HCT116 (cell line): Measurements from ENCODE around the gene RBPJ. TPM values are rescaled to one million over a fixed set of nuclear protein-coding genes. Genes with fewer than 3 reads are reported as not detected.

Experiments used
- ATAC-seq: fragments of 200-7000 bp; cut with Tn5 transposase; 2 replicates; pipeline ENCODE4 v1.9.1; 2020; ENCODE audit warnings: mild to moderate bottlenecking, moderate library complexity
- BruUV-seq: library from RNA; stranded (reverse); fragments of 400-500 nt; replicated peaks from 2 replicates; lab custom pipeline; 2021; lab: Mats Ljungman, UMichigan
- CTCF ChIA-PET: fragments of 300-600 bp; sonication (Branson Sonifier 250); formaldehyde crosslinking; loops from one replicate; lab custom pipeline; 2021; ENCODE audit warnings: antibody characterized with exemption; lab: Charles Lee
- POLR2A ChIA-PET: fragments of 300-600, 350-600 bp; sonication (Branson Sonifier 250); formaldehyde crosslinking; loops from one replicate; lab custom pipeline; 2021; ENCODE audit warnings: antibody characterized with exemption; lab: Charles Lee
- RAD21 ChIA-PET, 2 experiments: fragments of 300-600 bp; sonication (Branson Sonifier 250); formaldehyde crosslinking; loops; one replicate each; lab custom pipeline; 2023; ENCODE audit warnings: low total read pairs in 2 of 2; ENCODE audit not compliant: uncharacterized antibody in 2 of 2, unreplicated experiment in 2 of 2, low non-redundant PET in 1 of 2; lab: Charles Lee
- DNase-seq: peaks from one replicate; pipeline ENCODE4 v3.0.0-alpha.2; 2010; ENCODE audit warnings: low read depth, low spot score
- H2AFZ ChIP-seq: fragments of 200-600 bp; shearing (Covaris generic), sonication (generic); 2 replicates; pipeline ENCODE4 v1.6.1; 2017; ENCODE audit warnings: low read depth, mixed run types, mixed read lengths, antibody characterized with exemption, low read length; ENCODE audit not compliant: poor library complexity, severe bottlenecking
- H3K27ac ChIP-seq: 2 replicates; pipeline ENCODE4 v1.5.1; 2012; ENCODE audit warnings: low read depth, low read length
- H3K27me3 ChIP-seq: fragments of 200-600 bp; sonication (generic); 2 replicates; pipeline ENCODE4 v1.6.1; 2016; ENCODE audit warnings: mixed run types, low read length, mixed read lengths; ENCODE audit not compliant: insufficient read depth
- H3K36me3 ChIP-seq, 2 experiments: fragments of 200-500 bp in 1 of 2; fragments of 200-600 bp in 1 of 2; sonication (Bioruptor generic) in 1 of 2; sonication (generic) in 1 of 2; 2 replicates each; pipeline versions ENCODE4 v1.5.1 to v1.6.1; 2014 to 2016; ENCODE audit warnings: low read length in 2 of 2, inconsistent platforms in 1 of 2, mixed read lengths in 1 of 2, mixed run types in 1 of 2; ENCODE audit not compliant: insufficient read depth in 2 of 2, control insufficient read depth in 1 of 2
- H3K4me1 ChIP-seq, 2 experiments: fragments of 200-600 bp in 1 of 2; sonication (generic) in 1 of 2; 2 replicates each; pipeline versions ENCODE4 v1.5.1 to v1.6.1; 2012 to 2017; ENCODE audit warnings: low read length in 2 of 2, inconsistent platforms in 1 of 2, mild to moderate bottlenecking in 1 of 2, mixed read lengths in 1 of 2, mixed run types in 1 of 2, moderate library complexity in 1 of 2; ENCODE audit not compliant: insufficient read depth in 2 of 2, control insufficient read depth in 1 of 2
- H3K4me2 ChIP-seq: fragments of 200-600 bp; sonication (generic); 2 replicates; pipeline ENCODE4 v1.6.1; 2017; ENCODE audit warnings: mixed run types, low read length, mixed read lengths
- H3K4me3 ChIP-seq, 2 experiments: fragments of 200-600 bp in 1 of 2; sonication (generic) in 1 of 2; replicated peaks in 1 of 2; 2 replicates each; pipeline ENCODE4 v1.5.1; 2011 to 2016; ENCODE audit warnings: low read length in 2 of 2, control low read depth in 1 of 2, low read depth in 1 of 2, mild to moderate bottlenecking in 1 of 2, mixed read lengths in 1 of 2, mixed run types in 1 of 2
- H3K79me2 ChIP-seq: fragments of 200-600 bp; sonication (generic); 2 replicates; pipeline ENCODE4 v1.6.1; 2017; ENCODE audit warnings: mild to moderate bottlenecking, mixed run types, low read length, moderate library complexity, mixed read lengths; ENCODE audit not compliant: insufficient read depth
- H3K9ac ChIP-seq: fragments of 200-600 bp; sonication (generic); 2 replicates; pipeline ENCODE4 v1.6.1; 2016; ENCODE audit warnings: low read length, mixed read lengths
- H3K9me2 ChIP-seq: fragments of 200-600 bp; sonication (generic), shearing (Covaris generic); 2 replicates; pipeline ENCODE4 v1.6.1; 2017; ENCODE audit warnings: mixed run types, mild to moderate bottlenecking, moderate library complexity; ENCODE audit not compliant: insufficient read depth
- H3K9me3 ChIP-seq, 2 experiments: fragments of 200-500 bp in 1 of 2; fragments of 200-600 bp in 1 of 2; sonication (Bioruptor generic) in 1 of 2; sonication (generic) in 1 of 2; 2 replicates each; pipeline ENCODE4 v1.6.1; 2014 to 2017; ENCODE audit warnings: low read length in 2 of 2, mixed read lengths in 2 of 2, inconsistent platforms in 1 of 2, low read depth in 1 of 2, mild to moderate bottlenecking in 1 of 2, mixed run types in 1 of 2, moderate library complexity in 1 of 2; ENCODE audit not compliant: control insufficient read depth in 1 of 2, insufficient read depth in 1 of 2
- H4K20me1 ChIP-seq: fragments of 200-600 bp; sonication (generic), shearing (Covaris generic); 2 replicates; pipeline ENCODE4 v1.6.1; 2017; ENCODE audit warnings: mixed run types, mild to moderate bottlenecking, moderate library complexity; ENCODE audit not compliant: insufficient read depth
- ATF3 ChIP-seq: IDR thresholded peaks from 2 replicates; pipeline ENCODE4 v1.6.1; 2012
- EGR1 ChIP-seq: IDR thresholded peaks from 2 replicates; pipeline ENCODE4 v1.6.1; 2012; ENCODE audit warnings: low read depth
- ELF1 ChIP-seq: IDR thresholded peaks from 2 replicates; pipeline ENCODE4 v1.6.1; 2012; ENCODE audit warnings: low read depth, borderline replicate concordance
- FOSL1 ChIP-seq: IDR thresholded peaks from 2 replicates; pipeline ENCODE4 v1.6.1; 2012; ENCODE audit warnings: low read depth
- MAX ChIP-seq: IDR thresholded peaks from 2 replicates; pipeline ENCODE4 v1.6.1; 2012
- RAD21 ChIP-seq: IDR thresholded peaks from 2 replicates; pipeline ENCODE4 v1.6.1; 2012; ENCODE audit warnings: low read depth, mild to moderate bottlenecking
- SP1 ChIP-seq: IDR thresholded peaks from 2 replicates; pipeline ENCODE4 v1.6.1; 2012; ENCODE audit warnings: low read depth
- SRF ChIP-seq: IDR thresholded peaks from 2 replicates; pipeline ENCODE4 v1.6.1; 2012; ENCODE audit warnings: low read depth
- TCF7L2 ChIP-seq: IDR thresholded peaks from 2 replicates; pipeline ENCODE4 v1.7.0; 2011; ENCODE audit warnings: borderline replicate concordance, inconsistent platforms; ENCODE audit not compliant: insufficient read depth, insufficient read length; ENCODE audit errors: extremely low read depth
- ZFX ChIP-seq: fragments of 450-650 bp; IDR thresholded peaks from 2 replicates; pipeline ENCODE4 v1.6.1; 2017
- intact Hi-C: fragments of 100-400 bp; cut with micrococcal nuclease; formaldehyde crosslinking; loops from 2 replicates; pipeline ENCODE4 v1.10.0; 2022
- total RNA-seq: library from RNA; stranded (reverse); gene quantifications from one replicate; pipeline ENCODE4 v1.2.1, GENCODE V29; 2021; ENCODE audit not compliant: unreplicated experiment

Gene RBPJ
- total RNA-seq, 1 experiment from 2014 or later: 72.7 TPM

GRCh38 chr4:26379837-26380236, 59.0 kb downstream of the RBPJ start:
- ChIA-PET POLR2A (no interaction called here), RAD21 (no interaction called here), CTCF (interaction anchor here (1.6 kb wide), 1 partner anchor 50 kb away, joined by 3 read pairs; no protein-coding TSS in a partner anchor)
- no TSS peak for BruUV-seq
- Histone ChIP-seq H3K9me3 (no peaks in the 10 kb centered on the region), H3K9me2 (no peaks in the 10 kb centered on the region), H3K4me2 (no peak overlapping the region), H3K4me1 (no peaks in the 10 kb centered on the region), H3K36me3 (no peaks in the 10 kb centered on the region), H3K4me3 (no peak overlapping the region), H2AFZ (no peak overlapping the region), H3K27me3 (no peaks in the 10 kb centered on the region), H3K79me2 (peaks cover 91% of the 10 kb centered on the region), H4K20me1 (0 out of 2 replicates have a peak, but pooled peaks cover 6% of the 10 kb centered on the region), H3K27ac (no peak overlapping the region)
- intact Hi-C loops: no loop called here
- no peak for DNase-seq
- TF ChIP-seq ELF1 (no peak), SRF (no peak), EGR1 (no peak), FOSL1 (no peak)
- TF ChIP-seq, all 23 proteins: peak for 0
- no peak overlapping the region for H3K9ac ChIP-seq
- ATAC-seq: no peak

GRCh38 chr4:26380740-26381139, 59.9 kb downstream of the RBPJ start:
- no peak for ATAC-seq
- no peaks in the 10 kb centered on the region for H3K9me2 ChIP-seq
- no peaks in the 10 kb centered on the region for H3K27me3 ChIP-seq
- H3K4me3 ChIP-seq: no peak overlapping the region
- no peak overlapping the region for H3K9ac ChIP-seq
- RAD21 ChIA-PET: no interaction called here
- H3K27ac ChIP-seq: no peak overlapping the region
- TF ChIP-seq EGR1 (no peak), MAX (no peak), TCF7L2 (no peak), ZFX (no peak), ATF3 (no peak), SP1 (no peak), RAD21 (no peak)
- BruUV-seq: no TSS peak
- 0 out of 2 replicates have a peak, but pooled peaks cover 6% of the 10 kb centered on the region for H4K20me1 ChIP-seq
- no peak overlapping the region for H3K4me2 ChIP-seq
- no peaks in the 10 kb centered on the region for H3K9me3 ChIP-seq
- H3K36me3 ChIP-seq: no peaks in the 10 kb centered on the region
- no peaks in the 10 kb centered on the region for H3K4me1 ChIP-seq
- no peak for DNase-seq
- CTCF ChIA-PET: interaction anchor here (1.6 kb wide), 1 partner anchor 50 kb away, joined by 3 read pairs; no protein-coding TSS in a partner anchor
- POLR2A ChIA-PET: no interaction called here
- intact Hi-C loops: no loop called here
- H2AFZ ChIP-seq: no peak overlapping the region
- peaks cover 86% of the 10 kb centered on the region for H3K79me2 ChIP-seq
